ENCODE measurements around the gene TMSB15C. TPM values are rescaled to one million over a fixed set of nuclear protein-coding genes. Genes with fewer than 3 reads are reported as not detected.

The TMSB15C gene
- total RNA-seq, 1 donor from 2014 or later, result 18.7 TPM

GRCh38 chrX:104039689-104040505 lies 36.1 kb downstream of the TMSB15C start, which contains the start of gene H2BW2:
TSS of gene H2BW2 (plus strand) at chrX:104039956. CDS start at chrX:104039995, 39 bp downstream.
- DNase-seq (ENCODE audit: low read depth, low spot score), result no peak
- H3K4me1 Mint-ChIP-seq, result no peaks in the 10 kb centered on the region
- H3K27ac Mint-ChIP-seq (ENCODE audit: unreplicated experiment), result no peak within 1 kb of the TSS
- peaks cover 4% of the 10 kb centered on the region for H3K27me3 Mint-ChIP-seq (ENCODE audit: low read depth)
- TF ChIP-seq CTCF (conservative IDR thresholded peaks at IDR 0.05), result no peak
- peaks cover 12% of the 10 kb centered on the region for H3K9me3 Mint-ChIP-seq
- H3K36me3 Mint-ChIP-seq (ENCODE audit: low read depth), result no peaks in the 10 kb centered on the region
- no peak within 1 kb of the TSS for H3K4me3 Mint-ChIP-seq

Other genes with a start within 250 kb of the TMSB15C start
- gene RAB9B, start 244.0 kb downstream of the TMSB15C start, total RNA-seq, result 3.4 and 3.7 TPM in 2 replicates
- gene TMSB15B, start 113.6 kb downstream of the TMSB15C start, total RNA-seq, result 36.8 and 40.7 TPM in 2 replicates
- gene H2BW1, start 62.5 kb downstream of the TMSB15C start, total RNA-seq, result not detected in 2 replicates
- 0.20 and 0.51 TPM in 2 replicates for gene H2BW2, start 36.3 kb downstream of the TMSB15C start, total RNA-seq
- 8.7 and 9.3 TPM in 2 replicates for gene ZCCHC18, start 36.3 kb upstream of the TMSB15C start, total RNA-seq
- gene SLC25A53, start 80.8 kb upstream of the TMSB15C start, total RNA-seq, result 6.2 and 6.8 TPM in 2 replicates
- 17.4 and 18.2 TPM in 2 replicates for gene FAM199X, start 90.2 kb upstream of the TMSB15C start, total RNA-seq
- gene ESX1, start 178.7 kb upstream of the TMSB15C start, total RNA-seq, result not detected in 2 replicates